Skin epidermis (tissue), 12 donors: ENCODE measurements around the gene MIPEP.
"Not testable (repeated sequence)": the region's sequence is repeated elsewhere in the genome, so short reads cannot be mapped to it uniquely, and the experiment has no call there.

Experiments
- H3K27ac ChIP-seq, 21 experiments: fragments of 200-600 bp; sonication (generic) in 11 of 21; one replicate each; pipeline ENCODE4 v1.5.0; 2020; ENCODE audit warnings: mild to moderate bottlenecking in 3 of 21, inconsistent platforms in 2 of 21, moderate library complexity in 2 of 21
- H3K4me3 ChIP-seq, 7 experiments: fragments of 200-600 bp; sonication (generic) in 2 of 7; one replicate each; pipeline ENCODE4 v1.5.0; 2020; ENCODE audit warnings: inconsistent platforms in 2 of 7, mild to moderate bottlenecking in 2 of 7, moderate library complexity in 1 of 7

MIPEP gene

GRCh38 chr13:23893791-23894190, 4.6 kb upstream of the MIPEP start:
- not testable (repeated sequence) for H3K4me3 ChIP-seq, H3K27ac ChIP-seq

- Histone ChIP-seq H3K4me3 (peak overlapping the region; percentile 59 to 97 (median 82)), H3K27ac (peak overlapping the region in 18 of 21 experiments; percentile 9 to 94 (median 86))
Measured at GRCh38 chr13:23889615-23890607, 711 bp upstream of the MIPEP start.

- not testable (repeated sequence) for H3K4me3 ChIP-seq, H3K27ac ChIP-seq
Measured at GRCh38 chr13:23884361-23884760, 4.8 kb downstream of the MIPEP start.

GRCh38 chr13:23883255-23883654, 5.9 kb downstream of the MIPEP start:
- Histone ChIP-seq H3K27ac (no peak overlapping the region), H3K4me3 (no peak overlapping the region)

- not testable (repeated sequence) for H3K4me3 ChIP-seq, H3K27ac ChIP-seq
Measured at GRCh38 chr13:23881402-23881800, 7.8 kb downstream of the MIPEP start.

- not testable (repeated sequence) for H3K4me3 ChIP-seq, H3K27ac ChIP-seq
Measured at GRCh38 chr13:23880493-23881401, 8.5 kb downstream of the MIPEP start.

GRCh38 chr13:23877286-23877685, 11.9 kb downstream of the MIPEP start:
- H3K27ac ChIP-seq: no peak overlapping the region
- H3K4me3 ChIP-seq: no peak overlapping the region

- Histone ChIP-seq H3K4me3 (no peak overlapping the region), H3K27ac (no peak overlapping the region)
Measured at GRCh38 chr13:23876265-23876664, 12.9 kb downstream of the MIPEP start.

- Histone ChIP-seq H3K27ac (peak overlapping the region in 5 of 21 experiments; percentile 25 to 58 (median 39)), H3K4me3 (no peak overlapping the region)
Measured at GRCh38 chr13:23871616-23872220, 17.5 kb downstream of the MIPEP start.

- Histone ChIP-seq H3K4me3 (no peak overlapping the region), H3K27ac (peak overlapping the region in 5 of 21 experiments; percentile 20 to 58 (median 39))
Measured at GRCh38 chr13:23870356-23871140, 18.7 kb downstream of the MIPEP start.

GRCh38 chr13:23868521-23868920, 20.7 kb downstream of the MIPEP start:
- no peak overlapping the region for H3K4me3 ChIP-seq
- H3K27ac ChIP-seq: peak overlapping the region in 1 of 21 experiments; percentile 19

GRCh38 chr13:23867027-23867491, 22.1 kb downstream of the MIPEP start:
- Histone ChIP-seq H3K4me3 (no peak overlapping the region), H3K27ac (peak overlapping the region in 2 of 21 experiments; percentile 14 to 25)

GRCh38 chr13:23866420-23867026, 22.7 kb downstream of the MIPEP start:
- Histone ChIP-seq H3K4me3 (no peak overlapping the region), H3K27ac (peak overlapping the region in 1 of 21 experiments; percentile 14)

- H3K27ac ChIP-seq: no peak overlapping the region
Measured at GRCh38 chr13:23865906-23866305, 23.3 kb downstream of the MIPEP start.

GRCh38 chr13:23865026-23865425, 24.2 kb downstream of the MIPEP start:
- H3K4me3 ChIP-seq: no peak overlapping the region
- H3K27ac ChIP-seq: no peak overlapping the region

More at GRCh38 chr13:23865906-23866305, 23.3 kb downstream of the MIPEP start:
- H3K4me3 ChIP-seq: no peak overlapping the region

GRCh38 chr13:23861310-23861709, 27.9 kb downstream of the MIPEP start:
- Histone ChIP-seq H3K4me3 (no peak overlapping the region), H3K27ac (no peak overlapping the region)

- H3K4me3 ChIP-seq: no peak overlapping the region
- H3K27ac ChIP-seq: no peak overlapping the region
Measured at GRCh38 chr13:23859904-23860303, 29.3 kb downstream of the MIPEP start.

GRCh38 chr13:23859455-23859854, 29.7 kb downstream of the MIPEP start:
- H3K4me3 ChIP-seq: no peak overlapping the region
- no peak overlapping the region for H3K27ac ChIP-seq
